CMK (cell line): Measurements from ENCODE around the gene GOLGA6L25.
"Not testable (repeated sequence)": the region's sequence is repeated elsewhere in the genome, so short reads cannot be mapped to it uniquely, and the experiment has no call there.

ENCODE experiments used
- DNase-seq: peaks from one replicate; pipeline ENCODE4 v3.0.0-alpha.2; 2010; ENCODE audit warnings: low read depth

The GOLGA6L25 gene

GRCh38 chr15:28553268-28553667 lies at the start of gene GOLGA6L25:
Gene GOLGA6L25, plus strand, starts transcription at chr15:28553568. Its CDS starts 61 bp downstream, at chr15:28553629.
- DNase-seq, result not testable (repeated sequence)

DNA sequence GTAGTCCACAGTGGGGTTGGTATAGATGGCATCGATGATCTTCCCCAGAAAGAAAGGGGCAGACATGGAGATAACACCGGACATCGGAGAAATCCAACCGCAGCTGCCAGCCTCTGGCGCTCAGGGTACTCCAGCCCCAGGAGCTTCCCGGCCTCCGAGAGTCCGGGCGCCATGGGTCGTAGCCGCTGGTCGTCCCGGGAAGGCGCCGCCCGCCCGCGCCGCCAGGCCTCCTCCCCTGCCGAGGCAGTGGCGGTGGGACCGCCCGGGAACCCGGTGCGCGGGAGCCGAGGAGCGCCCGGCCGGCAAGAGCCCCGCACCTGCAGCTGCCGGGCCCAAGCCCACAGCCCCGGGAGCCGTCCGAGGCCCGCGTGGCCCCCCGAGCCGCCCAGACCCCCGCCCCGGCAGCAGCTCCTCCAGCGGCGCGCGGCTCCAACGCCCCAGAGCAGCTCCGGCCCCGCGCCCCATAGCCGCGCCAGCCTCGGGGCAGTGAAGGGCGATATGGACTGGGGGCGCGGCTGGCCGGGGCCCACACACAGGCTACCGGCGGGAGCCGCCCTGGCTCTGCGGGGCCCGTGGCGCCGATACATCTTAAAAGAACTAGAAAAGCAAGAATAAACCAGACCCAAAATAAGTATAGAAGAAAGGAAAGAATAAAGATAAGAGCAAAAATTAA lies 45.0 kb upstream of the GOLGA6L25 start:
- not testable (repeated sequence) for DNase-seq

- DNase-seq, result not testable (repeated sequence)
Observed at GRCh38 chr15:28514128-28514527, 39.2 kb upstream of the GOLGA6L25 start.

DNA sequence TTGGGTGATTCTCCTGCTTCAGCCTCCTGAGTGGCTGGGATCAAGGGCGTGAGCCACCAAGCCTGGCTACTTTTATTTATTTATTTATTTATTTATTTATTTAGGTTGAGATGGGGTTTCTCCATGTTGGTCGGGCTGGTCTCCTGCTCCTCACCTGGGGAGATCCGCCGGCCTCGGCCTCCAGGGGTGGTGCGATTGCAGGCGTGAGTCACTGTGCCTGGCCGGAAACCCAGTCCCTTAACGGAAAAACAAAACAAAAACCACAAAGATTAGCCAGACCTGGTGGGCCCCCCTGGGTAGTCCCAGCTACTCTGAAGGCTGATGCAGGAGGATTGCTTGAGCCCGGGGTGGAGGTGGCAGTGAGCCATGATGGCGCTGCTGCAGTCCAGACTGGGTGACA lies 38.2 kb upstream of the GOLGA6L25 start:
- not testable (repeated sequence) for DNase-seq

- not testable (repeated sequence) for DNase-seq
Observed at GRCh38 chr15:28532954-28533353, 20.4 kb upstream of the GOLGA6L25 start, which contains the start of gene GOLGA8G. Gene GOLGA8G, minus strand, starts transcription at chr15:28532971. Its CDS starts 62 bp downstream, at chr15:28532909.

GRCh38 chr15:28573351-28573750 lies 20.0 kb downstream of the GOLGA6L25 start:
- not testable (repeated sequence) for DNase-seq

GRCh38 chr15:28588977-28589606 lies 35.7 kb downstream of the GOLGA6L25 start:
- DNase-seq, result not testable (repeated sequence)

DNA sequence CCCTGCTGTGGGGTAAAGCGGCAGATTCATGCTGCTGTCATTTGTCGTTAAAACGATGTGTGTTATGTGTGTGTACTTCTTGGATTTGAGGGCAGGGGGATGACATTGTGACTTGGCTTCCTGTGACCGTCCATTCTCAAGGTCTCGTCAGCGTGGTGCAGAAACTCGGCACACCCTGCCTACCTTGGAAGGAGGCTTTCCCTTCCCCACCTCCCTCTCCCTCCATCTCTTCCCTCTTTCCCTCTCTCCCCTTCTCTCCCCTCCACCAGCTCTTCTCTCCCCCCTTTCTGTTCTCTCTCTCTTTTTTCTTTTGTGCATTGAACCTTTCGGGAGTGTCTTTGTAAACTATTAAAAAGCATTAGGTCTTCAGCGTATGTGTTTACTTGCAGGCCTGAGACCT lies 36.4 kb downstream of the GOLGA6L25 start:
- not testable (repeated sequence) for DNase-seq

GRCh38 chr15:28592395-28592794 lies 39.0 kb downstream of the GOLGA6L25 start:
- not testable (repeated sequence) for DNase-seq

DNA sequence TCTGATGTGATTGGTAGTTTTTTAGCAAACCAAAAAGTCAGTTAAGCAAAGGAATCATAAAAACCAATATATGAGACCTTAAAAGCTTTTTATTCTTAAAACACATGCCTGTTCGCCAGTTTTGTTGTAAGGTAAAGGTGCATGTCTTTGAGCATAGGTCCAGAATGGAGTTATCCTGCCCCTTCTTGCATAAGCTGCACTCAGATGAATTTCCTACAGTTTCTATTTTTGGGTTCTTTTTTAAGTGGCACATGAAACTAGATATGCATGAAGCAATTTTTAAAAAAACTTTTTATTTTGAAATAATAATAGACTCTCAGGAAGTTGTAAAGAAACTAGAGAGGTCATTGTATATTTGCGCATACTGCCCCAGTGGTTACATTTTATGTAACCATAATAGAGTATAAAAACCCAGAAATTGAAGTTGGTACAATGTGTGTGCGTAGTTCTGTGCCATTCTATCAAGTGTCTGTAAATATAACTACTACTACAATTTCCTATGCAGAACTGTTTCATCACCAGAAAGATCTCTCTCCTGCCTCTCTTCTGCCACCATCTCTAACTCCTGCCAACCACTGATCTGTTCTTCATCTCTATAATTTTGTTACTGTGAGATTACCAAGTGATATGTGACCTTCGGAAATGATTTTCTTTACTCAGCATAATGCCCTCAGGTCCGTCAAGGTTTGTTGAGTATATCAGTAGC lies 40.2 kb downstream of the GOLGA6L25 start:
- DNase-seq, result not testable (repeated sequence)

GRCh38 chr15:28597471-28597870 lies 44.1 kb downstream of the GOLGA6L25 start:
- DNase-seq, result not testable (repeated sequence)

DNA sequence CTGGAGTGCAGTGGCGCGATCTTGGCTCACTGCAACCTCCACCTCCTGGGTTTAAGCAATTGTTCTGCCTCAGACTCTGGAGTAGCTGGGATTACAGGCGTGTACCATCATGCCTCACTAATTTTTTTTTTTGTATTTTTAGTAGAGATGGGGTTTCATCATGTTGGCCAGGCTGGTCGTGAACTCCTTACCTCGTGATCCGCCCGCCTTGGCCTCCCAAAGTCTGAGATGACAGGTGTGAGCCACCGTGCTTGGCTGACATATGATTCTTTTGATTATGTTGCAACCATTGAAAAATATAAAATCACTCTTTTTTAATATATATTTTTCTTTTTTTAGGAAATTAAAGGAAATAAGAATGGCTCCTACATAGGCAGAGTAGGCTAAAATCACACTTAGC lies 44.8 kb downstream of the GOLGA6L25 start:
- not testable (repeated sequence) for DNase-seq

DNA sequence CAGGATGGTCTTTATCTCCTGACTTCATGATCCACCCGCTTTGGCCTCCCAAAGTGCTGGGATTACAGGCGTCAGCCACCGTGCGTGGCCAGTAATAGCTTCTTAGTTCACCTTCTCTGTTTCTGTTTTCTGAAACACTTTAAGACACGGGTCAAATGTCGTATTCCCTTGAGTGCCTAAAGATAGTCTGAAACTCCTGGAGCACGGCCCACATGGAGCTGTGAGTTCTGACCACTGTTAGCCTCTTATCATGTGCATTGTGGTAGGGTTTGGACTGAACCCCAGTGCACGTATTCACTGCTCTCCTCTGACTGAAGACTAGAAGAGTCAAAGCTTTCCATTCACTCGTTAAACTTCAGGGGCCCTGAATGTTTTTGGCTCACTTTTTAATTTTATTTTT lies 48.8 kb downstream of the GOLGA6L25 start:
- DNase-seq, result not testable (repeated sequence)
